ENCODE measurements around the gene SIK2.

DNA sequence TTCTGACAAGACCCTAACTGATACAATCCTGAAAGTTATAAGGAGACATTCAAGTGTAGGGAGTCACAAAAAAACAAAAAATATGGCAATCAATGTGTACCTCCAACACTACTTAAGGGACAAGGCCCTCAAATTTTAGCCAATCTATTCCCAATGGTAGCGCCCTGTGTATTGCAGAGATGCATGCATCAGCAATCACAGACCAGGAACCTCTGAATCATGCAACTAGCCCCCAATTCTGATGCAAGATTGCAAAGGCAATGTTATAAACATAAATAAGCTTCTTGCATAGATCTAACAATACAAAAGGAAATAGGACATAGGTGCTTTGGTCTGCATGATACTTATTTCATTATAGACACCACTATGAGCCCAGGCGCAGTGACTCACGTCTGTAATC lies 29.7 kb upstream of the SIK2 start:
- TF ChIP-seq, protein P1, sequence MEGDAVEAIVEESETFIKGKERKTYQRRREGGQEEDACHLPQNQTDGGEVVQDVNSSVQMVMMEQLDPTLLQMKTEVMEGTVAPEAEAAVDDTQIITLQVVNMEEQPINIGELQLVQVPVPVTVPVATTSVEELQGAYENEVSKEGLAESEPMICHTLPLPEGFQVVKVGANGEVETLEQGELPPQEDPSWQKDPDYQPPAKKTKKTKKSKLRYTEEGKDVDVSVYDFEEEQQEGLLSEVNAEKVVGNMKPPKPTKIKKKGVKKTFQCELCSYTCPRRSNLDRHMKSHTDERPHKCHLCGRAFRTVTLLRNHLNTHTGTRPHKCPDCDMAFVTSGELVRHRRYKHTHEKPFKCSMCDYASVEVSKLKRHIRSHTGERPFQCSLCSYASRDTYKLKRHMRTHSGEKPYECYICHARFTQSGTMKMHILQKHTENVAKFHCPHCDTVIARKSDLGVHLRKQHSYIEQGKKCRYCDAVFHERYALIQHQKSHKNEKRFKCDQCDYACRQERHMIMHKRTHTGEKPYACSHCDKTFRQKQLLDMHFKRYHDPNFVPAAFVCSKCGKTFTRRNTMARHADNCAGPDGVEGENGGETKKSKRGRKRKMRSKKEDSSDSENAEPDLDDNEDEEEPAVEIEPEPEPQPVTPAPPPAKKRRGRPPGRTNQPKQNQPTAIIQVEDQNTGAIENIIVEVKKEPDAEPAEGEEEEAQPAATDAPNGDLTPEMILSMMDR (IDR thresholded peaks at IDR 0.05) = no peak
- TF ChIP-seq POLR2A (IDR thresholded peaks at IDR 0.05) = no peak

All from esophagus squamous epithelium (tissue), 4 donors.